Measurements from ENCODE around the gene ST8SIA4. TPM values are rescaled to one million over a fixed set of nuclear protein-coding genes. Genes with fewer than 3 reads are reported as not detected.
A peak's percentile ranks its signal among the peaks of the same experiment; 100 is the strongest.

ST8SIA4 gene
- total and polyA plus RNA-seq, 12 donors, result 0.70 to 12.9 (median 4.5) TPM

GRCh38 chr5:100905259-100905914 is 2.3 kb upstream of the ST8SIA4 start:
- H3K4me3 ChIP-seq, result peak overlapping the region in 7 of 10 donors; percentile 41 to 75 (median 69)
- H3K36me3 ChIP-seq, result no peaks in the 10 kb centered on the region
- no peak for DNase-seq
- no peaks in the 10 kb centered on the region for H3K9me3 ChIP-seq
- peak overlapping the region in 3 of 10 donors; percentile 24 to 96 (median 85) for H3K27ac ChIP-seq
- H3K4me1 ChIP-seq, result peaks cover 0 to 11% (median 0%) of the 10 kb centered on the region in 9 donors
- WGBS, 2 donors, result 68 to 76% methylated on average over 6 of the region's 6 CpGs
- TF ChIP-seq CTCF (IDR thresholded peaks at IDR 0.05), result no peak
- H3K27me3 ChIP-seq, result peaks cover 0 to 13% (median 0%) of the 10 kb centered on the region in 7 donors
- no peak for ATAC-seq
- intact Hi-C loops (cut with DNase I), result loop anchor here in 3 of 10 donors (10.0 kb wide), 6 partner anchors 61 to 371 kb away; partner anchors contain the start of gene FAM174A (in 1 of the 3)

GRCh38 chr5:100904259-100904861 is 1.3 kb upstream of the ST8SIA4 start:
- intact Hi-C loops (cut with DNase I), result loop anchor here in 5 of 10 donors (5.0 to 10.0 kb wide), 12 partner anchors 52 to 370 kb away; partner anchors contain the start of gene FAM174A (in 2 of the 5)
- 6 to 9% methylated on average over 23 of the region's 23 CpGs for WGBS, 2 donors
- TF ChIP-seq CTCF (IDR thresholded peaks at IDR 0.05), result no peak
- no peaks in the 10 kb centered on the region for H3K9me3 ChIP-seq
- peak in 1 of 2 donors; percentile 17 for DNase-seq
- H3K27me3 ChIP-seq, result peaks cover 0 to 13% (median 0%) of the 10 kb centered on the region in 7 donors
- H3K27ac ChIP-seq, result peak overlapping the region in 9 of 10 donors; percentile 17 to 96 (median 85)
- no peaks in the 10 kb centered on the region for H3K36me3 ChIP-seq
- peaks cover 0 to 20% (median 7%) of the 10 kb centered on the region in 9 donors for H3K4me1 ChIP-seq
- ATAC-seq, result peak in 4 of 8 donors; percentile 10 to 22 (median 19)
- peak overlapping the region; percentile 8 to 75 (median 61) for H3K4me3 ChIP-seq

GRCh38 chr5:100902440-100903038 is 543 bp downstream of the ST8SIA4 start:
- DNase-seq, result no peak
- H3K4me1 ChIP-seq, result peaks cover 0 to 38% (median 15%) of the 10 kb centered on the region in 9 donors
- intact Hi-C loops (cut with DNase I), result loop anchor here in 5 of 10 donors (5.0 to 10.0 kb wide), 12 partner anchors 50 to 368 kb away; partner anchors contain the start of gene FAM174A (in 2 of the 5)
- no peaks in the 10 kb centered on the region for H3K36me3 ChIP-seq
- peak overlapping the region in 9 of 10 donors; percentile 34 to 96 (median 85) for H3K27ac ChIP-seq
- 1 to 2% methylated on average over 14 of the region's 14 CpGs for WGBS, 2 donors
- TF ChIP-seq CTCF (IDR thresholded peaks at IDR 0.05), result no peak
- H3K4me3 ChIP-seq, result peak overlapping the region; percentile 39 to 75 (median 61)
- H3K27me3 ChIP-seq, result peaks cover 0 to 13% (median 0%) of the 10 kb centered on the region in 7 donors
- ATAC-seq, result no peak
- no peaks in the 10 kb centered on the region for H3K9me3 ChIP-seq

- H3K4me3 ChIP-seq, result peak overlapping the region; percentile 39 to 75 (median 61)
- peaks cover 0 to 44% (median 15%) of the 10 kb centered on the region in 9 donors for H3K4me1 ChIP-seq
- H3K27ac ChIP-seq, result peak overlapping the region in 9 of 10 donors; percentile 75 to 96 (median 87)
- no peak for TF ChIP-seq CTCF (IDR thresholded peaks at IDR 0.05)
- no peaks in the 10 kb centered on the region for H3K36me3 ChIP-seq
- H3K27me3 ChIP-seq, result peaks cover 0 to 13% (median 0%) of the 10 kb centered on the region in 7 donors
- ATAC-seq, result peak; percentile 57 to 80 (median 66)
- peak in 1 of 2 donors; percentile 66 for DNase-seq
- intact Hi-C loops (cut with DNase I), result loop anchor here in 5 of 10 donors (5.0 to 10.0 kb wide), 12 partner anchors 50 to 367 kb away; partner anchors contain the start of gene FAM174A (in 2 of the 5)
- 4 to 6% methylated on average over 9 of the region's 9 CpGs for WGBS, 2 donors
- H3K9me3 ChIP-seq, result no peaks in the 10 kb centered on the region
These were observed 1.2 kb downstream of the ST8SIA4 start for GRCh38 chr5:100901821-100902341.
